Endothelial cell of umbilical vein (primary cell): ENCODE results near the gene FOXJ3. TPM values are rescaled to one million over a fixed set of nuclear protein-coding genes. Genes with fewer than 3 reads are reported as not detected.

ENCODE experiments used
- BruUV-seq: library from RNA; stranded (reverse); fragments of 400-500 nt; replicated peaks from 2 replicates; lab custom pipeline; 2021; lab: Mats Ljungman, UMichigan
- CTCF ChIA-PET: fragments of 300-600, 350-600 bp; sonication (Branson Sonifier 250); formaldehyde crosslinking; loops from one replicate; lab custom pipeline; 2021; ENCODE audit warnings: antibody characterized with exemption, inconsistent platforms; lab: Charles Lee
- POLR2A ChIA-PET: fragments of 300-600, 350-600 bp; sonication (Branson Sonifier 250); formaldehyde crosslinking; loops from one replicate; lab custom pipeline; 2021; ENCODE audit warnings: antibody characterized with exemption, inconsistent platforms; lab: Charles Lee
- DNase-seq: peaks from one replicate; pipeline ENCODE4 v3.0.0-alpha.2; 2011; ENCODE audit warnings: low read depth, low spot score
- FAIRE-seq: peaks from 2 replicates; lab custom pipeline; 2011; peaks lifted over from hg19 to GRCh38; lab: Jason Lieb, UNC
- H2AFZ ChIP-seq: 2 replicates; pipeline ENCODE4 v1.6.0; 2012; ENCODE audit warnings: low read depth, low read length, control low read depth, inconsistent platforms
- H3K27ac ChIP-seq: 2 replicates; pipeline ENCODE4 v1.5.1; 2011; ENCODE audit warnings: low read depth, mild to moderate bottlenecking, control low read depth, low read length, moderate library complexity; ENCODE audit not compliant: insufficient read depth
- H3K27me3 ChIP-seq, 2 experiments: 2 replicates each; pipeline versions ENCODE4 v1.6.0 to v1.6.1; 2011; ENCODE audit warnings: low read length in 2 of 2, mixed read lengths in 1 of 2; ENCODE audit not compliant: control insufficient read depth in 2 of 2, insufficient read depth in 2 of 2
- H3K36me3 ChIP-seq, 2 experiments: 2 replicates in 1 of 2; 3 replicates in 1 of 2; pipeline ENCODE4 v1.5.1; 2011; ENCODE audit warnings: low read length in 2 of 2, mild to moderate bottlenecking in 1 of 2, moderate library complexity in 1 of 2; ENCODE audit not compliant: control insufficient read depth in 2 of 2, insufficient read depth in 2 of 2; ENCODE audit errors: extremely low read depth in 1 of 2
- H3K4me1 ChIP-seq: 3 replicates; pipeline ENCODE4 v1.5.1; 2011; ENCODE audit warnings: mild to moderate bottlenecking, low read length; ENCODE audit not compliant: control insufficient read depth, insufficient read depth; ENCODE audit errors: extremely low read depth
- H3K4me2 ChIP-seq: 2 replicates; pipeline ENCODE4 v1.6.1; 2011; ENCODE audit warnings: low read length, control low read depth, mixed read lengths; ENCODE audit not compliant: insufficient read depth
- H3K4me3 ChIP-seq, 3 experiments: fragments of 200-600 bp in 1 of 3; sonication (generic), shearing (Covaris generic) in 1 of 3; replicated peaks in 1 of 3; 2 replicates each; pipeline ENCODE4 v1.5.1; 2011 to 2016; ENCODE audit warnings: control low read depth in 3 of 3, low read length in 3 of 3, mild to moderate bottlenecking in 2 of 3, inconsistent platforms in 1 of 3, low read depth in 1 of 3, moderate library complexity in 1 of 3; ENCODE audit not compliant: insufficient read depth in 1 of 3
- H3K79me2 ChIP-seq: 2 replicates; pipeline ENCODE4 v1.6.0; 2012; ENCODE audit warnings: low read length, inconsistent platforms; ENCODE audit not compliant: control insufficient read depth, insufficient read depth
- H3K9ac ChIP-seq: replicated peaks from 2 replicates; pipeline ENCODE3; 2011; ENCODE audit warnings: low read length, control low read depth; ENCODE audit not compliant: insufficient read depth; ENCODE audit errors: extremely low read depth
- H3K9me1 ChIP-seq: replicated peaks from 3 replicates; pipeline ENCODE4 v1.6.0; 2011; ENCODE audit warnings: mild to moderate bottlenecking, low read length; ENCODE audit not compliant: control insufficient read depth, insufficient read depth; ENCODE audit errors: extremely low read depth
- H3K9me3 ChIP-seq: replicated peaks from 2 replicates; pipeline ENCODE4 v1.5.1; 2012; ENCODE audit warnings: low read length, inconsistent platforms; ENCODE audit not compliant: control insufficient read depth, insufficient read depth
- H4K20me1 ChIP-seq: replicated peaks from 2 replicates; pipeline ENCODE3; 2011; ENCODE audit warnings: mild to moderate bottlenecking, low read length; ENCODE audit not compliant: control insufficient read depth, insufficient read depth; ENCODE audit errors: extremely low read depth
- EZH2 ChIP-seq: IDR thresholded peaks from 2 replicates; pipeline ENCODE4 v1.6.1; 2012; ENCODE audit warnings: borderline replicate concordance, low read depth, mild to moderate bottlenecking, moderate library complexity, low read length, inconsistent platforms; ENCODE audit not compliant: severe bottlenecking
- FOS ChIP-seq: IDR thresholded peaks from 2 replicates; pipeline ENCODE4 v1.6.1; 2011; ENCODE audit warnings: mild to moderate bottlenecking, low read length, moderate library complexity, borderline replicate concordance; ENCODE audit not compliant: insufficient read depth
- GATA2 ChIP-seq: IDR thresholded peaks from 2 replicates; pipeline ENCODE4 v1.7.0; 2011; ENCODE audit warnings: low read depth, mild to moderate bottlenecking, moderate library complexity, mixed read lengths, low read length; ENCODE audit not compliant: insufficient read length, insufficient read depth
- JUN ChIP-seq: IDR thresholded peaks from 2 replicates; pipeline ENCODE4 v1.6.1; 2011; ENCODE audit warnings: borderline replicate concordance, low read depth; ENCODE audit not compliant: insufficient read length, insufficient read depth
- MYC ChIP-seq: IDR thresholded peaks from one replicate; pipeline ENCODE4 v1.6.1; 2011; ENCODE audit warnings: mild to moderate bottlenecking, low read depth, low read length
- POLR2A ChIP-seq: IDR thresholded peaks from 2 replicates; pipeline ENCODE4 v1.6.1; 2012; ENCODE audit warnings: low read depth, mild to moderate bottlenecking, control low read depth, low read length
- POLR2AphosphoS5 ChIP-seq: IDR thresholded peaks from 2 replicates; pipeline ENCODE4 v1.6.1; 2012; ENCODE audit warnings: low read depth, mild to moderate bottlenecking, control low read depth, low read length, moderate library complexity; ENCODE audit not compliant: insufficient read depth
- dilution Hi-C: fragments of 300-500 bp; cut with MboI; formaldehyde crosslinking; loops from one replicate; pipeline ENCODE4 v1.15.0; 2019; ENCODE audit warnings: low sequenced_read_pairs; ENCODE audit not compliant: extremely low pct_ligation_motif_present
- intact Hi-C: fragments of 100-400 bp; cut with micrococcal nuclease; formaldehyde crosslinking; loops from one replicate; pipeline ENCODE4 v1.10.0; 2022
- polyA plus RNA-seq, 4 experiments: library from polyadenylated mRNA; depleted of rRNA in 3 of 4; stranded (reverse) in 3 of 4; unstranded in 1 of 4; fragments of >200 nt; gene quantifications; 2 replicates each; pipeline versions ENCODE4 v1.2.1 to v1.2.3, GENCODE V29; 2011 to 2012; ENCODE audit warnings: missing spikeins in 1 of 4
- total RNA-seq: library from RNA; stranded (reverse); gene quantifications from 2 replicates; pipeline ENCODE4 v1.2.3, GENCODE V29; 2021
- TF ChIP-seq, protein P1 (sequence below): IDR thresholded peaks from 2 replicates; pipeline ENCODE4 v1.6.1; 2011; ENCODE audit not compliant: insufficient read depth, insufficient read length
- TF ChIP-seq, protein P2 (sequence below), 2 donors: IDR thresholded peaks; 1 replicate in 1 of 2; 2 replicates in 1 of 2; pipeline ENCODE4 v1.5.1; 2011; ENCODE audit warnings: low read length in 2 of 2, mild to moderate bottlenecking in 2 of 2, moderate library complexity in 2 of 2, control low read depth in 1 of 2, inconsistent platforms in 1 of 2, low read depth in 1 of 2; ENCODE audit not compliant: insufficient read depth in 1 of 2; ENCODE audit errors: extremely low read depth in 1 of 2

The FOXJ3 gene
- total and polyA plus RNA-seq, 2 donors (not counting 3 experiments of a cell fraction or from before 2014, with no cell fraction given), result 34.7 to 38.8 TPM

- FAIRE-seq (no peak), DNase-seq (no peak)
- dilution Hi-C loops, result no loop called here
- no peak overlapping the region for H3K9ac ChIP-seq
- no peak overlapping the region for H3K4me2 ChIP-seq
- no peaks in the 10 kb centered on the region for H3K9me3 ChIP-seq
- TF ChIP-seq JUN (no peak), POLR2A (no peak), FOS (no peak)
- no peak overlapping the region for H3K27ac ChIP-seq
- BruUV-seq, result no TSS peak
- no peaks in the 10 kb centered on the region for H3K9me1 ChIP-seq
- H4K20me1 ChIP-seq, result peaks cover 2% of the 10 kb centered on the region
- no peak overlapping the region for H2AFZ ChIP-seq
- intact Hi-C loops, result no loop called here
- H3K4me1 ChIP-seq, result no peaks in the 10 kb centered on the region
- peaks cover 53% of the 10 kb centered on the region for H3K79me2 ChIP-seq
- H3K36me3 ChIP-seq, result no peaks in the 10 kb centered on the region
- H3K27me3 ChIP-seq, result no peaks in the 10 kb centered on the region
- POLR2A ChIA-PET, result no interaction called here
- no peak overlapping the region for H3K4me3 ChIP-seq
- CTCF ChIA-PET, result interaction anchor here (0.9 to 1.7 kb wide), 2 partner anchors 13 to 89 kb away, joined by 3 to 4 read pairs; no protein-coding TSS in a partner anchor
Measured at GRCh38 chr1:42263019-42263418, 72.0 kb downstream of the FOXJ3 start.

DNA sequence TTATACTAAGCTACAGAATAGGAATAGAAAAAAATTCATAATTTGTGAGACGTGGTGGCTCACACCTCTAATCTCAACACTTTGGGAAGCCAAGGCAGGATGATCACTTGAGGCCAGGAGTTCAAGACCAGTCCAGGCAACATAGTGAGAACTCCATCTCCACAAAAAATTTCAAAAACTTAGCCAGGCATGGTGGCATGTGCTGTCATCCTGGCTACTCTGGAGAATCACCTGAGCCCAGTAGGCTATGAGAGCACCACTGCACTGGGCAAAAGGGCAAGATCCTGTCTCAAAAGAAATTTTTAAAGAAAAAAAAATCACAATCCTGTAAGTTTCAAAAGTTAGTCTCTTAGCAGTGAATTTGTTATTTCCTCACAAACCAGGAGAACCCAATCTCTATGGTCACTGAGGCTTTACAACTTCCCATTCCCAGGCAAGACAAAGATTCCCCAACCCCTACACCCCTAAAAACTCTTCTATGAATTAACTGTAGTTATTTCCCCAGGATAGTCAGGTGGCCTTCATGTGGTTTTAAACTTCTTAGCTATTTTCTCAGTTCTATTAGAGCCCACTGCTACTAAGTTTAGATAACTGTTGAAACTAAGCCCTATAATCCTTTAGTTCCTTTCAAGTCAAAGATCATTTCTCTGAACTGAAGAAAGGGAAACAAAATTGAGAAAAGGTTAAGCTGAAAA, 74.5 kb downstream of the FOXJ3 start:
- Histone ChIP-seq H3K9ac (no peak overlapping the region), H3K79me2 (peaks cover 50% of the 10 kb centered on the region), H3K27ac (no peak overlapping the region), H3K36me3 (no peaks in the 10 kb centered on the region), H3K4me1 (no peaks in the 10 kb centered on the region), H3K9me1 (no peaks in the 10 kb centered on the region), H3K9me3 (no peaks in the 10 kb centered on the region), H3K4me3 (no peak overlapping the region), H3K27me3 (no peaks in the 10 kb centered on the region), H2AFZ (no peak overlapping the region), H3K4me2 (no peak overlapping the region), H4K20me1 (peaks cover 7% of the 10 kb centered on the region)
- ChIA-PET CTCF (no interaction called here), POLR2A (no interaction called here)
- no peak for DNase-seq
- no TSS peak for BruUV-seq
- no peak for FAIRE-seq
- intact Hi-C loops (no loop called here), dilution Hi-C loops (no loop called here)
- TF ChIP-seq FOS (no peak), MYC (no peak), EZH2 (no peak), JUN (no peak), POLR2A (no peak), GATA2 (no peak), POLR2AphosphoS5 (no peak)
- TF ChIP-seq, protein P1, sequence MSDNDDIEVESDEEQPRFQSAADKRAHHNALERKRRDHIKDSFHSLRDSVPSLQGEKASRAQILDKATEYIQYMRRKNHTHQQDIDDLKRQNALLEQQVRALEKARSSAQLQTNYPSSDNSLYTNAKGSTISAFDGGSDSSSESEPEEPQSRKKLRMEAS, result no peak
- TF ChIP-seq, protein P2, sequence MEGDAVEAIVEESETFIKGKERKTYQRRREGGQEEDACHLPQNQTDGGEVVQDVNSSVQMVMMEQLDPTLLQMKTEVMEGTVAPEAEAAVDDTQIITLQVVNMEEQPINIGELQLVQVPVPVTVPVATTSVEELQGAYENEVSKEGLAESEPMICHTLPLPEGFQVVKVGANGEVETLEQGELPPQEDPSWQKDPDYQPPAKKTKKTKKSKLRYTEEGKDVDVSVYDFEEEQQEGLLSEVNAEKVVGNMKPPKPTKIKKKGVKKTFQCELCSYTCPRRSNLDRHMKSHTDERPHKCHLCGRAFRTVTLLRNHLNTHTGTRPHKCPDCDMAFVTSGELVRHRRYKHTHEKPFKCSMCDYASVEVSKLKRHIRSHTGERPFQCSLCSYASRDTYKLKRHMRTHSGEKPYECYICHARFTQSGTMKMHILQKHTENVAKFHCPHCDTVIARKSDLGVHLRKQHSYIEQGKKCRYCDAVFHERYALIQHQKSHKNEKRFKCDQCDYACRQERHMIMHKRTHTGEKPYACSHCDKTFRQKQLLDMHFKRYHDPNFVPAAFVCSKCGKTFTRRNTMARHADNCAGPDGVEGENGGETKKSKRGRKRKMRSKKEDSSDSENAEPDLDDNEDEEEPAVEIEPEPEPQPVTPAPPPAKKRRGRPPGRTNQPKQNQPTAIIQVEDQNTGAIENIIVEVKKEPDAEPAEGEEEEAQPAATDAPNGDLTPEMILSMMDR (IDR thresholded peaks at IDR 0.05; ENCODE audit: extremely low read depth in 1 of 2, insufficient read depth in 1 of 2, low read depth in 1 of 2, low read length in 2 of 2), result no peak
